KG1 (cell line): ENCODE measurements around the gene UBXN4.
"Not testable (repeated sequence)": the region's sequence is repeated elsewhere in the genome, so short reads cannot be mapped to it uniquely, and the experiment has no call there.

Source experiments
- DNase-seq: peaks from one replicate; lab custom pipeline; 2025; lab: John Stamatoyannopoulos, UW

The UBXN4 gene

GRCh38 chr2:135762530-135762929, 20.9 kb downstream of the UBXN4 start:
- no peak for DNase-seq

DNA sequence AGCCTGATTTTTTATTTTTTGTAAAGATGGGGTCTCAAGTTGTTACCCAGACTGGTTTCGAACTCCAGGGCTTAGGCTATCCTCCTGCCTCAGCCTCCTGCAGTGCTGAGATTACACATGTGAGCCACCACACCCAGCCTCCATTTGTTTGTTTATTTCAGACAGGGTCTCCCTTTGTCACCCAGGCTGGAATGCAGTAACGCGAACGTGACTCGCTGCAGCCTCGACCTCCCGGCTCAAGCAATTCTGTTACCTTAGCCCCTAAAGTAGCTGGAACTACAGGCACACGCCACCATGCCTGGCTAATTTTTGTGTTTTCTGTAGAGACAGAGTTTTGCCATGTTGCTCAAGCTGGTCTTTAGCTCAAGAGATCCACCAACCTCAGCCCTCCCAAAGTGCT, 27.2 kb downstream of the UBXN4 start:
- no peak for DNase-seq

- no peak for DNase-seq
These were observed 31.7 kb downstream of the UBXN4 start for GRCh38 chr2:135773319-135773718.

DNA sequence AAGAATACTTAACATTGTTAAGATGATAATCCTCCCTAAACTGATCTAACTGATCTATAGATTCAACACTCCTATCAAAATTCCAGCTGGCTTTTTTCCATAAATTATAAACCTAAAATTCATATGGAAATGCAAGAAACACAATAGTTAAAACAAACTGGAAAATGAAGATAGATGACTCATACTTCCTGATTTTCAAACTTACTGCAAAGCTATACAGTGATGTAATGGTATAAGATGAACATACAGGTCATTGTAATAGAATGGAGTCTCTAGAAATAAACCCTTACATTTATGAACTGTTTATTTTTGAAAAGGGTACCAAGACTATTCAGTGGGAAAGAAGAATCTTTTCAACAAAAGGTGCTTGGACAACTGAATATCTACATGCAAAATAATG, 32.3 kb downstream of the UBXN4 start:
- DNase-seq, result no peak

DNA sequence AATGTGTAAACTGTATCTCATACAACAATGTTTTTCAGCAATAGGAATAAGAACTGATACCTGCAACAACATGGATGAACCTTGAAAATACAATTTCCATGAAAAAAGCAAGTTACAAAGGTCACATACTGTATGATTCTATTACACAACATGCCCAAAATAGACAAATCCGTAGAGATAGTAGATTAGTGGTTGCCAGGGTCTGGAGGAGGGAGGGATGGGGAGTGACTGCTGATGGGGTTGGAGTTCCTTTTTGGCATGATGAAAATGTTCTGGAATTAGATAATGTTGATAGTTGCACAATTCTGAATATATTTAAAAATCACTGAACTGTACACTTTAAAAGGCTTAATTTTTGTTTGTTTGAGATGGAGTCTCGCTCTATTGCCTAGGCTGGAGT, 33.8 kb downstream of the UBXN4 start:
- DNase-seq, result no peak

DNA sequence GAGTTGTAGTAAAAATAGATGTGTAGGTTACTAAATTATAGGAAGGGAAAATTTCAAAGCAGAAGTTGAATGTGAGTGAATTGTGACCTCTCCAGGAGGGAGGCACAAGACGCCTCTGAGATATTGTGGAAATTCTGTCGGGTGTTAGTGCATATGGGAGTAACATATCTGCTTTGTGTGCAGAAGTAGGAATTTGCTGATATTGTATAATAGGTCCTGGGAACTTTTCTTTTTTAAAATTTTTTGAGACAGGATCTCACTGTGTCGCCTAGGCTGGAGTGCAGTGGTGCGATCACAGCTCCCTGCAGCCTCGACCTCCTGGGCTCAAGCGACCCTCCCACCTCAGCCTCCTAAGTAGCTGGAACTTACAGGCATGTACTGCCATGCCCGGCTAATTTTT, 34.7 kb downstream of the UBXN4 start:
- DNase-seq, result no peak

DNA sequence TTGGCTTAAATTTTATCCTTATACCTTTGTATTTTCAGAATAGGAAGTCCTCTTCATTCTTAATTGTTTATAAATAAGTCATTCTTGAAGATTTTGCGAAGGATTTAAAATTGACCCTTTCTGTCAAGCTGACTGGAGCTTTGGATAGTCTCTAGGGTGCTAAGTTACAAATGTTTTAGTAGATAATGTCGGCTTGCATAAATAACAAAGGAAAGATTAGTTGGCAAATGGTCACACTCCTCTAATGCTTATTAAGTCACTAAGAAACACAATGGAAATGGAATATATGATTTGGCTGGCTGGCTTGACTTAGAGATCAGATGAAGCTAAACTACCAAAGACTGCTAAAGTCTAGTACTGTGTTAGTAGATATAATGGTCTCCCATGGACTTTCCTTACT, 40.6 kb downstream of the UBXN4 start:
- DNase-seq, result no peak

- DNase-seq, result no peak
These were observed 41.8 kb downstream of the UBXN4 start for GRCh38 chr2:135783439-135783838.

GRCh38 chr2:135785032-135785431, 43.4 kb downstream of the UBXN4 start:
- DNase-seq, result no peak

DNA sequence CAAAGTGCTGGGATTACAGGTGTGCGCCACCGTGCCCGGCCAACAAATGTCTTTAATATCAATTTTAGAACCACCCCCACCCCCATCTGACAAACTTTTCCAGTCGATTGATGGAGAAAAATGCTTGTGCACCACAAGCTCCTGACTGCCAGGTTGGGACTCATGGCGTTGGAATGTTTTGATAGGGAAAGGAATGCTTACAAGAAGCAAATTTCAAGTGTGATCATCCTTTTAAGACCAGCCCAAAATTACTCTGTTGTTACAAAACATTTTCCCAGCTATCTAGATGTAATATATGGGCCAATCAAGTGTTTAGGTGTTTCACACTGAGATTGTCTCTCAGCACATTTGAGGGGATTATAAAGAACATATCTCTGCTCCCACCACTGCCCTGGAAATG, 45.2 kb downstream of the UBXN4 start:
- DNase-seq, result no peak

- DNase-seq, result no peak
These were observed 48.8 kb downstream of the UBXN4 start for GRCh38 chr2:135790423-135790822.

DNA sequence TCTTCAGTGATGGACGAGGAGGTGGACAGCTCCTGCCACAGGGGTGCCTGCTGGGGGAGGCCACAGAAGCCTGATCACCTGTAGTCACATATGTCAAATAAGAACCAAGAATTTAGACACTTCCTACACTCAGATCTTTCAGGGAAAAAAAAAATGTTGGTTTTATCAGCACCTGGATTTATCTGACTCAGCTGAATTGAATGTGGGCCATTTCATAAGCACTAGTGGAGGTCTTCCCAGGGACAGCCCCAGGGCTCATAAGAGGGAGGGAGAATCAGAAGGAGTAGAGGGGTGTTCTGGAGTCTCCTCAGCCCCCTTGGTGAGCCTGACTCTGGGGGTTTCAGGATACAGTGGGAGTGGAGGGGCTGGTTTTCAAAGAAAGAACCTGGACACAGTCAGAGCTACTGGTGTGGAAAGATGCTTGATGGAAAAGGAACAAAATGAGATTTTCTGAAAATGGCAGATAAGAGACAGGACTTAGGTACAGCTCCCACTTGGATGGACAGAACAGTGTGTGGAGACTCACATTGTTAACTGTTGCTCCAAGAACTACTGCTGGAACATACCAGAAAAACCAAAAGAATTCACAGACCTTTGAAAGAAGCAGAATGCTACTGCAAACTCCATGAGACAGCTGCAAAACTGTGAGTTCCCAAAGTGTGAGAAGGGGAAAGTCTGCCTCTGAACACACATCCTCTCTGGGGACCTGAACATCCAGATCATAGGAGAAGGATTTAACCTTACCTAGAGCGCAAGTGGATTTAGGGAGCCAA, 49.9 kb downstream of the UBXN4 start:
- no peak for DNase-seq

DNA sequence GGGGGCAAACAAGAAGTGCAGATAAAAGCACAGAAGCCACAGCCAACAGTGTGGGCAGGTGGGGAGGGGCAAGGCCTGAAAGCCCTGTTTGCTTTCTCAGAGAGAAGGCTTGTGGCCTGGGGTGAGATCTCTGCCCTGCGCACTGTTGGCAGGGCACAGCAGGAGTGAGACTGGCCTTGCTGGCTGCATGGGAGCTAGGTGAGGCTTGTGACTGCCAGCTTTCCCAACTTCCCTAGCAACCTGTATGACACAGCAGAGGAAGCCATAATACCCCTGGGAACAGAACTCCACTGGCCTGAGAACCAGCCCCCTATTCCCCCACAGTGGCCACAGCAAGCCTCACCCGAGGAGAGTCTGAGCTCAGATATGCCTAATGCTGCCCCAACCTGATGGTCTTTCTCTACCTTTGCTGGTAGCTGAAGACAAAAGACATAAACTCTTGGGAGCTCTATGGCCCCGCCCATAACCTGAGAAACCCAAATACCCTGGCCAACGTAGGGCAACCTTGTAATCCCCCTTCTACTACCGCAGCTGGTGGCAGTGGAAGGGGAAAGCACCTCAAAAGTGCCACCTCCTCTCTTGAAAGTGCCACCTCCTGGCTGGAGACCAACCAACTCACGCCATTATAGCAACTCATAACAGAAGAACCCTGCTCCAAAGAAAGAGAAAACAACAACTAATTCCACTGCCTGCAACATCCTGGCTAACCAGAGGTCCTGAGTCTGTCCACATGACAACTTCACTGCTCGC, 50.9 kb downstream of the UBXN4 start:
- DNase-seq, result no peak

GRCh38 chr2:135795641-135796040, 54.0 kb downstream of the UBXN4 start:
- DNase-seq, result not testable (repeated sequence)

DNA sequence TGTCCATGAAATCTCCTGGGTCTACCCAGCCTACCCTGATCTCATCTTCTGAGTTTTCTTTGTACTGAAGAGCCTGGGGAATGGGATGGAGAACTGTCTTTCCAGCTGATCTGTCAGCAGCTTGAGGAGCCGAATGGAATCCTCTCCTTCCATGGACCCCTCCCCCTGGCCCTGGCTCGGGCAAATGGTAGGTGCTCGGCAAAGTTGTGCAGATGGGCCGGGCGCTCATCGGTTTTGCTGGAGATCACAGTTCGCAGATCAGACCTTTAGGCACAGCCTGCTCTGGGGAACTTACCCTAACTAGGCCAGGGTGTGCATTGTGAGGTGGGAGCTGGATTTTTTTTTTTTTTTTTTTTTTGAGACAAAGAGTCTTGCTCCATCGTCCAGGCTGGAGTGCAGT, 55.0 kb downstream of the UBXN4 start:
- no peak for DNase-seq

DNA sequence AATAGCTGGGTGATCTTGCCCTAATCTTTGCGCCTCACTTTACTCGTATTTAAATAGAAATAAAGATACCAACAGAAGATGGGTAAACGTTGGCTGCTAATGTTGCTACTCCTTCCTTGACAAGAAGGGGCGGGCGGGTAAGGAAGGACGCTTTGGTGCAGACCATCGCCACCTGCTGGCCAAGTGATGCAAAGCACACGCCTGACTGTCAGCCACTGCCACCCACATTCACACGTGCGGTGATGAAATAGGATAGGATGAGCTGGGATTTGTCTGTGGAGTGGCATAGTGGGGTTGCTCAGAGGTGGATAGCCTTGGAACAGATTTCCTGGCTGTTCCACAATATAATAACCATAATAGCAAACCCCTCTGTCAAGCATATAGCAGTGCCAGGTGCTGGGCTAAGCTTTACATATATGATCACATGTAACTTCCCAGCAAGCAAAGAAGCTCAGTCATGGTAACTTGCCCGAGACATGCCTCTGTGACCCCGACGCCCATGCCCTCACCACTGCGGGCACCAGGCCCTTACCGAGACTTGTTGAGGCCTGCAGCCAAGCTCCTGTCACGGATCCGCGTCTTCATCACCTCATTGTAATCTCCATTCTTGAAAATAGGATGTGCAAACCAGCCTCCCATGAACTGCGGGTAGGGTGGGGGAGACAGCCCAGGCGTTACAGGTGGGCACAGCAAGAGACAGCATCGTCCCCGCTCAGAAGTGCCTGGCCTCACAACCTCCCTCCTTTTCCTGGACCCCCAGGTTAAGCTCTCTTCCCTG, 56.0 kb downstream of the UBXN4 start:
- peak; percentile 55 for DNase-seq

- no peak for DNase-seq
These were observed 56.6 kb downstream of the UBXN4 start for GRCh38 chr2:135798275-135798705.

- DNase-seq, result no peak
These were observed 57.1 kb downstream of the UBXN4 start for GRCh38 chr2:135798762-135799161.

DNA sequence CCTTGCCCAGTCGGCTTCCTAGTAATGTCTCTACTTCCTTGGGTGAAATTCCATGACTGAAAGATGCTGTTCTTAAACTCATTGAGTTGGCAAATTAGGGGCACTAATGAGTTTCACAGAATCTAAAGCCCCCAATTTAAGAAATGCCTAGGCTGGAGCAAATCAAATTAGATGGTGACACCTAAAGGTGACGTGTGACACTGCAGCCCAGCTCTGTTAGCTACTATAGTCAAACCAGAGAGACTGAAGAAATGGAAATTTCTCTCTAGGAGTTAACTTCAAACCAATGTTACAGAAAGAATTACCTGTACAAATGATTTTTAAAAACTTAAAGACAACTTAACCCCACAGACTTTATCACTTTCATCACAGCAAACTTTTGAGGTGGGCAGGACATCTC, 58.1 kb downstream of the UBXN4 start:
- DNase-seq, result no peak

GRCh38 chr2:135800513-135801460, 59.1 kb downstream of the UBXN4 start:
- DNase-seq, result no peak

- DNase-seq, result no peak
These were observed 60.7 kb downstream of the UBXN4 start for GRCh38 chr2:135802350-135802749.

DNA sequence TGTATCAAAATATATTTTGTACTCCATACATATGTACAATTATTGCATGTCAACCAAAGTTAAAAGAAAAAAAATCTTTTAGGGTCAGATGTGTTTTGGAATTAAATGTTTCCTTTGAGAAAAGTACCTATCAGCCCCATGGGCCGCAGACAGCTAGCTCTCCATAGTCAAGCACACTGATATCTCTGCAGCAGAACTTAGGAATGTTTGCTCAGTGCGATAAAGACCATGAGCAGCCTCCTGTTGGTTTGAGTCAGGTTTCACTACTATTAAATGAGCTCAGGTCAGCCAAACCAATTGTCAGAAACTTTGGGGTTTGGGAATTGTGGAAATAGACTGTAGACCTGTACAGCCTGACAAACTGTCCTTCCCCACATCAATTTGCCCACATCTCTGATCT, 61.6 kb downstream of the UBXN4 start:
- no peak for DNase-seq
